A204.1 (cell line): ENCODE measurements around the gene PET100.

Source experiments
- FAIRE-seq: peaks from 2 replicates; lab custom pipeline; 2012; peaks lifted over from hg19 to GRCh38; lab: Jason Lieb, UNC

The PET100 gene, protein sequence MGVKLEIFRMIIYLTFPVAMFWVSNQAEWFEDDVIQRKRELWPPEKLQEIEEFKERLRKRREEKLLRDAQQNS

DNA sequence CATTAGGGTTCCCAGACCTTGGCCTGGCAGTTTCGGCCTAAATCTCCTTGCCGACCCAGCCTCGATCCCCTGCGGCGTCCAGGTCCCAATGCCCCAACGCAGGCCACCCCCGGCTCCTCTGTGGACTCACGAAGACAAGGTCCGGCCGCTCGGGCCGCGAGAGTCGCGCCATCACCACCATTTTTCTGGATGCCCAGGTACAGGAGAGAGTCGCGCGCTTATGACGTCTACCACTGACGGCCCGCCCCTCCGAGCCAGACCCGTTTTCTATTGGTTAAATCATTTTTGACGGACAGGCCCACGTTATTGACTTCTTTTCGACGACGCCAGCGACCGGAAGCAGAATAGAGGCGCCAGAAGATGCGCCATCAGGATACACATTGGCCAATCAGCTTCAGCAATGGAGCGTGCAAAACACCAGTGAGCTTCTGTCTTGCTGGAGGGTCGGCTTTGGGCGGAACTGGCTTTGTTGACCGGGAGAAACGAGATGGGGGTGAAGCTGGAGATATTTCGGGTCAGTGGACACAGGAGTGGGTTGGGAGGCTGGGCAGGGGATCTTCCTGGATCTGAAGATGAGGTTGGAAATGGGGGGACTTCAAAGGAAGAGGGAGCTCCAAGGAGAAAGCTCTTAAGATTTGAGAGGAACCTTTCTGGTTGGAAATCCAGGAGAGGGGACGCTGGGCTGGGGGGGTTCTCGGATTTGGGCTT is at the start of gene PET100, which contains the start of gene XAB2:
Gene PET100, plus strand, starts transcription at position 447 of the 708 bp plus-strand sequence. Its CDS starts 41 bp downstream, at position 488.
Gene XAB2, minus strand, starts transcription at position 199 of the 708 bp plus-strand sequence. Its CDS starts 18 bp downstream, at position 181.
- peak; percentile 99 for FAIRE-seq

DNA sequence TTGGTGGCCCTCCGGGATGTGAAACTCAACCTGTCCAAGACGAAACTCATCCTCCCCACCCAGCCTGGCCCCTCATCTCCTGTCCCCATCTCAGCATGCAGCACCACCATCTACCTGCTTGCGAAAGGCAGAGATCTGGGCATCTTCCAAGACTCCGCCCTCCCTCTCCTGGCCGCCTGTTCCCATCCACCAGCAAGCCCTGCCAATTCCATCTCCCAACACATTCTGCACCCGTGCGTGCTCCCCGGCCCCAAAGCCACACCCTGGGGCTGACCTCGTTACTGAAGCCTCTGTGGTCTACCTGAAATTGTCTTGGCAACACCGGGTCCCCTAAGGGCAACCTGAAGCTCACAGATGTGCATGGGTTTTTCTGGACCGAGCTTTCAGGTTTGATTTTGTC is 47.1 kb upstream of the PET100 start:
- no peak for FAIRE-seq

DNA sequence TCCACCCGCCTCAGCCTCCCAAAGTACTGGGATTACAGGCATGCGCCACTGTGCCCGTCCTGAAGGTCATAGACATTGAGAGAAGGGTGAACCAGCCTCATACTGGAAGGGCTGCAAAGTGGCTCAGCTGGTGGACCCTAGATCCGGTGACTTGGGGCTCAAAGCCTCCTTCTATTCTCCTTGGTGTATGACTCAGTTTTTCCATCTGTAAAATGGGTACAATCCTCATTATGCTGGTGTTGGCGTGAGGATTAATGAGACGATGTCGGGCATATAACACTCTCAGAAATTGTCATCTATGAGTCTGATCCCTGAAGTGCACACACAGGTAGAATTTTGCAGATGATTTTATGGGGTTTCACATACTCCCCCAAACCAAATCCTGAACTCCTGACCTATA is 39.8 kb upstream of the PET100 start:
- FAIRE-seq: no peak

DNA sequence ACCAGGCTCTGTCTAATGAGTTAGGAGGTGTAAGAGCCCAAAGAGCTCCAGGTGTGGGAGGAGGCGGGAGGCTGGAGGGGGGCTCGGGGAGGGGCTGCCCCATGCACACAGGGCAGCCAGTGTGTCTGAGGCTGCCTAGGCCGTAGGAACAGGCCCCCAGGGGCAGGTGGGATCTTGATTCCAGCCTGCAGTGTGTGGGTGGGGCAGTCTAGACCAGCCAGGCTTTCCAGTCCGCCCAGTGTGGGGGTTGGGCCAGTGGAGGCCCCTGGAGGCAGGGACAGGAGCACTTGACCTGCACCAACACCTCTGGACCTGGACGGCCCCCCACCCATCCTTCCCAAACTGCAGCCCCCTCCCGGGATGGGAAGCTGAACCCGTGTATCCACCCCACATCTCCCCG is 39.3 kb upstream of the PET100 start:
- no peak for FAIRE-seq

DNA sequence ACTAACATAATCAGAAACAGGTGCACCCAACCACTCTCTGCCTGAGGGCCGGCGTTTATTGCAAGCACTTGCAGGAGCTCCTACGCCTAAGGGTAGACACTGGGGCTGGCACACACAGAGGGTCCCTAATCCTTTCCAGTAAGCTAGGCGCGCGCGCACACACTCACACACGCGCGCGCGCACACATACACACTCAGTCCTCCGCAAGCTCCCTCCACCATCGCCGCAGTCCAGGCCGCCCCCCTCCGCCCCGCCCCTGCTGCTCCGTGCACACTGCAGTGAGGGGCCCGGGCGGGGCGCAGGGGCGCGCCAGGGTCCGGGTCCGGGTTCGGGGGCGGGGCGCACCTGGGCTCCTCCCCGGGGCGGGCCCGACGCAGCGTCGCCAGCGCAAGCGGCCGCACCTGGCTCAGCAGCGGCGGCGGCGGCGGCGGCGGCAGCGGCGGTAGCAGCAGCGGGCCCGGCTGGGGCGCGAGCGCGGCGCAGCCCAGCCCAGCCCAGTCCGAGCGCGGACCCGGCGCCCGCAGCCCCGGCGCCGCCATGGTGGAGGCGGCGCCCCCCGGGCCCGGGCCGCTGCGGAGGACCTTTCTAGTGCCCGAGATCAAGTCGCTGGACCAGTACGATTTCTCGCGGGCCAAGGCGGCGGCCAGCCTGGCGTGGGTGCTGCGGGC is 34.0 kb upstream of the PET100 start, which contains the start of gene CAMSAP3:
Gene CAMSAP3, plus strand, starts transcription at position 398 of the 668 bp plus-strand sequence. Its CDS starts 140 bp downstream, at position 538.
- no peak for FAIRE-seq

DNA sequence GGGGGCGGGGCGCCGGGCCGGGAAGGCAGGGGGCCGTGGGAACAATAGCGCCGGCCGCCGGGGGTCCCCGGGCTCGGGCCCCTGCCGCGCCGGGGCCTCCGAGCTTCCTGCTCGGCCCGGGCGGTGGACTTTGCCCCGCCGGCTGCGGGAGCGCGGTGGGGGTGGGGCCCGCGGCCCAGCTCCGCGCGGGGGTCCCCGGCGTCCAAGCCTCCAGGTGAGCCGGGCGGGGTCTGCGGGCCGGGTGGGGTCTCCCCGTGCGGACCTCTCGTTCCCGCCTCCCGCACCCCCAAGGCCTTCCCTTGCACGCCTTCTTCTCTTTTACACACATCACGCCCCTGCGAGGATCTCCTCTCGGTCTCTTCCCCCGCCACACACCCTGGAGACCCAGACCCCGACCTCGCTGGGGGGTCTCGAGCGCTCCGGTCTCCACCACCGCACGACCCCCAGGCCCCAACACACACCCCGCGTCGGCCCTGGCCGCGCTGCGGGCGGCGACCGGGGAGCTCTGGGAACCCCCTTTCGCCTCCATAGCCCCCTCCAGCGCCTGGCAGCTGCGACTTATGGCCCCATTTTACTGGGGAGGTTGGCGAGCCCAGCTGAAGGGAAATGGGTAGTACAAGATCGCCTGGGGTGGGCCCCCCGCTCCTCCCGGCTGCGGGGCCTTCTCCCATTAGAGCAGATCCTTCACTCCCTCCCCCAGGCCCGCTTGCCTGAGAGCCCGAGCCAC is 33.2 kb upstream of the PET100 start:
- no peak for FAIRE-seq

DNA sequence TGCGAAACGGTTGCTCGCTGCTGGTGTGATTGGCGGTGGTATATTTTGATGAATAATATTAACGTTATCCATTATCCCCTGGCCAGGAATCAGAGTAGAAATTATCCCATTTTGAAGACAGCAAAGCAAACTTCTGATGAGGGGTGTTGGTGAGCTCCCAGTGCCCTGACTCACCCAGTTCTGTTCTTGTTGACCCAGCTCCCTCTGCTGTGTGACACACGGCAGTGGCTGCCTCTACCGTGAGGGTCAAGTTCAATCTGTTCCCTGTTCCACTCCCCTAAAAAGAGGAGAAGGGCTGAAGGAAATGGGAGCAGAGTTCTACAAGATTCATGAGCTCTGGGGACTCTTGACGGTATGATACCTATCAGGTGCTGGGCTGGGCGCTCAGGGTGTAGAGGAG is 31.9 kb upstream of the PET100 start:
- FAIRE-seq: no peak

DNA sequence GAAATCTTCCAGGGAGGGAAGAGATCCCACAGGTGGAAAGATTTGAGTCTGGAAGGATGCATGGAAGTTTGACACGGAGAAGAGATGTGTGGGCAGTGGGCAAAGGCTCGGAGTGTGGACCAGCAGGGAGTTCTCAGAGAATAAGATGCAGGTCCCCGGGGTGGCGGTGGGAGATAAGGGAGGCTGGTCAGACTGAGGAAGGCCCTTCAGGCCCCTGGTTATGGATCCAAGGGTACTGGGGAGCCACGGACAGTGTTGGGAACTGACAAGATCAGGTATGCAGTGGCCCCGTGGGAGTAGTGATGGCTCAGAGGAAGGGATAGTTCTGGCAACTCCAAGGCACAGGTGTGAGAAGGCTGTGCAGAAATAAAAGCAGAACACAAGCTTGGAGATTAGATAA is 31.4 kb upstream of the PET100 start:
- FAIRE-seq: no peak

DNA sequence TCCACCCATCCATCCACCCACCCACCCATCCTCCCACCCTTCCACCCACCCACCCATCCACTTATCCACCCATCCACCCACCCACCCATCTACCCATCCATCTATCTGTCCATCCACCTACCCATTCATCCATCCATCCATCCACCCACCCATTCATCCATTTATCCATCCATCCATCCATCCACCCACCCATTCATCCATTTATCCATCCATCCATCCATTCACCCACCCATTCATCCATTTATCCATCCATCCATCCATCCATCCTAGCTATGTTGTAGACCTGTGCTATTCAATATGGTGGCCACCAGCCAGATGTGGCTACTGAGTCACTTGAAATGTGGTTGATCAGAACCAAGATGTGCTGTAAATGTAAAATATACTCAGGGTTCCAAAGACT is 28.9 kb upstream of the PET100 start:
- FAIRE-seq: no peak

DNA sequence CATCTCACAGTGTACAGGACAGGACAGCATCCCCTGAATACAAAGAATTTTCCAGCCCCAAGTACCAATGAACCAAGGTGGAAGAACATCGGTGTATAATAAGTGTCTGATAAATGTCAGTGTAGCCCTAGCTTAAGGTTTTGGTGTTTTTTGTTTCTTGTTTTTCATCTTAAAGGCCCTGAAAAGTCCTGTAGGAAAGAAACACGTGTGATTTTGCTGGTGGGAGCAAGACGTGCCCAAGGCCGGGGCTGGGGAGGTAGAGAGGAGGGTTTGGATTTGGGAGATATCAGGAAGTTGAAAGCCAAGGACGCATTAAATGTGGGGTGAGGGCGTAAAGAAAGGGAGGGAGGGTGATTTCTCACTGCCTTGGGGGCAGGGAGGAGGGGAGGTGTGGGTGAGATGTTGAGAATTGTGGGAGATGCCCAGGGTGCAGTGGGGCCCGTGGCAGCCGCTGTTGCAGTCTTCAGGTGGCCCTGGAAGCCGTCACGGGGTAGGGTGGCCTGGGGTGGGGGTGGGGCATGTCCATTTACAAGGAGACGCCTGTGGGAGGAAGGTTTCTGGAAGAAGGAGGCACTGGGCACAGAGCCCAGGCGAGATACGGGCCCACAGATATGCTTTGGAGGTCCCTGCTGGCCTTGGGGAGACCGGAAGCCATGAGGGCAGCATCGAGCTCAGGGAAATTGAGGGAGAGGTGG is 27.2 kb upstream of the PET100 start:
- FAIRE-seq: no peak

DNA sequence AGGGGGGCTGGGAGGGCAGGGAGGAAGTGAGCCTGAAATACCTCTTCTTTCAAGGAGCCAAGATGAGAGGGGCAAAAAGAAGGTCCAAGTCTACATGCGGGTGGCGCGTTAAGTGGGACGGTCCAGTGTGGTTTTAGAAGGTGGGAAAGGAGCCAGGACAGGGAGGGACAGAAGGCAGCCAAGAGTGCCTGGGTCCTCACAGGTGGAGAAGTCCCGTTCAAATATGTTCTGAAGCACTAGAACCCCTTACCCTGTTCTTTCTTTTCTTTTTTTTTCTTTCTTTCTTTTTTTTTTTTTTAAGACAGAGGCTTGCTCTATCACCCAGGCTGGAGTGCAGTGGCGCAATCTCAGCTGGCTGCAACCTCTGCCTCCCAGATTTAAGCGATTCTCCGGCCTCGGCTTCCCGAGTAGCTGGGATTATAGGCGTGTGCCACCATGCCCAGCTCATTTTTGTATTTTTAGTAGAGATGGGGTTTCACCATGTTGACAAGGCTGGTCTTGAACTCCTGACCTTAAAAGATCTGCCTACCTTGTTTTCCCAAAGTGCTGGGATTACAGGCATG is 26.6 kb upstream of the PET100 start:
- FAIRE-seq: no peak

DNA sequence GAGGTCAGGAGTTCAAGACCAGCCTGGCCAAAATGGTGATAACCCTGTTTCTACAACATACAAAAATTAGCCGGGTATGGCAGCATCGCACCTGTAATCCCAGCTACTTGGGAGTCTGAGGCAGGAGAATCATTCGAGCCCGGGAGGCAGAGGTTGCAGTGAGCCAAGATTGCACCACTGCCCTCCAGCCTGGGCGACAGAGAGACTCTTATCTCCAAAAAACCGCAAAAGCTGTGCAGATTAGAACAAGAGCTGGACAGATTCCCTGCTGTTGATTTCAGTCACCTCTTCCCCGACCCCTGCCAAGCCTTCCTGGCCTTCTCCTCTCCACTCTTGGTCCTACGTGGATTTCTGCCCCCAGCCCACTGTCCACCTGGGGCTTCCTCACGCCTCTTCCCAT is 25.7 kb upstream of the PET100 start:
- no peak for FAIRE-seq

DNA sequence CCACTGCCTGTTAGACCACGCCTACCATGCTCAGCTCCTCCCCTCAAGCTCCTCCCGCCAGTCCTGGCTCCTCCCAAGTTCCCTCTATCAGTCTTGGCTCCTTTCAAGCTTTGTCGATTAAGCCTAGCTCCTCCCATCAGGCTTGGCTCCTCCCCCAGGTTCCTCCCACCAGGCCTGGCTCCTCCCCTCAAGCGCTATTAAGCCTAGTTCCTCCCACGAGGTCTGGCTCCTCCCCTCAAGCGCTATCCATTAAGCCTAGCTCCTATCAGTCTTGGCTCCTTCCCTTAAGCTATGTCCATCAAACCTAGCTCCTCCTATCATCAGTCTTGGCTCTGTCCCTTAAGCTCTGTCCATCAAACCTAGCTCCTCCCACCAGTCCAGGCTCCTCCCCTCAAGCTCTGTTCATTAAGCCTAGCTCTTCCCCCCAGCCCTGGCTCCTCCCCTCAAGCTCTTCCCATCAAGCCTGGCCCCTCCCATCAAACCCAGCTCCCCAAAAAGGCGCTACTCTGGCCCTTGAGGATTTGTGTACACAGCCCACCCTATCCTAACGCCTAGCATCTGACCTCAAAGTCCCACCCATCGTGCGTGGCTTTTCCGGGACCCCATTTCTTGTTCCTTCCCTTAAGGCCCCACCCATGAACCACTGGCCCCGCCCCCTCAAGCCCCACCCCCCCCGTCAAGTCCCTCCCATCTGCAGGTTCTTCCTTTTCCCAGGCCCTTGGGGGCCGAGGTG is 23.9 kb upstream of the PET100 start:
- FAIRE-seq: no peak

DNA sequence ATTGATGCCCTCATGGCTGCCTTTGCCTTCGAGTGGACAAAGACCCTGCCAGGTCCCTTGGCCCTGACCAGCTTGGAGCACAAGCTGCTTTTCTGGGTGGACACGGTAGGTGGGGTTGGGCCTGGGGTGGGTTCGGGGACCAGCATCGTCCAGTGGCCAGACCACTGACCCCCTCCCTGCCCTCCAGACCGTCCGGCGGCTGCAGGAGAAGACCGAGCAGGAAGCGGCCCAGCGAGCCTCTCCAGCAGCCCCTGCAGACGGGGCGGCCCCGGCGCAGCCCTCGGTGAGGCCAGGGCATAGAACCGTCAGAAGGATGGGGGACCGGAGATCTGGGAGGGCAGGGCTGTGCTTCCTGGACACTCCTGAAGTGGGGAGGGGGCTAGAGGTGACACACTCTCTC is 23.3 kb upstream of the PET100 start:
- FAIRE-seq: no peak

DNA sequence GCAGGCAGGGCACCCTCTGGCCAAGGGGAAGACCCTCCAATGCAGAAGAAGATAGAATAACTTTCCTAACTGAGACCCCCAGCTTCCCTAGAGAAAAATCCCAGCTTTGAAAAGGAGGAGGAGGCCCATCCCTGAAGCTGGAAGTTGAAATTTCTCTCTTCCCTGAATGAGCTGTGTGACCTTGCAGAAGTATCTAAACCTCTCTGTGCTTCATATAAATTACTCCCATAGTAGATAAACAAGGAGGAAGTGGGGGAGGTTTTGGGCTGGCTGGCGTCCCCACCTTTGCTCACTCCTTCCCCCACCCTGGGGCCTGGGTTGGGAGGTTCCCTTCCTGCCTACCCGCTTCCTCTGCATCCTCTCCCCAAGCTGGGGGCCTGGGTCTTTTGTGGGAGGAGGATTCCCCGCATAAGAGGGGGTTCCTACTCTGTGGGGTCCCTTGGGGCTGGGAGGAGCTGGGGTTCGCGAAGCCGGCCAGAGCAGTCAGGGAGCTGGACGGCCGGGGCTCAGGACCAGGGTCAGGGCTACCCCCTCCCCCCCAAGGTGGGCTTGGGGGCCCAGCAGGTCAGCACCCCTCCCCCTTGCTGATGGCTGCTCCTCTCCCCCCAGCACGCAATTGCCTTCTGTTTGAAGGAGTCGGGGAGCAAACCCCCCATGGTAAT is 22.2 kb upstream of the PET100 start:
- FAIRE-seq: no peak

DNA sequence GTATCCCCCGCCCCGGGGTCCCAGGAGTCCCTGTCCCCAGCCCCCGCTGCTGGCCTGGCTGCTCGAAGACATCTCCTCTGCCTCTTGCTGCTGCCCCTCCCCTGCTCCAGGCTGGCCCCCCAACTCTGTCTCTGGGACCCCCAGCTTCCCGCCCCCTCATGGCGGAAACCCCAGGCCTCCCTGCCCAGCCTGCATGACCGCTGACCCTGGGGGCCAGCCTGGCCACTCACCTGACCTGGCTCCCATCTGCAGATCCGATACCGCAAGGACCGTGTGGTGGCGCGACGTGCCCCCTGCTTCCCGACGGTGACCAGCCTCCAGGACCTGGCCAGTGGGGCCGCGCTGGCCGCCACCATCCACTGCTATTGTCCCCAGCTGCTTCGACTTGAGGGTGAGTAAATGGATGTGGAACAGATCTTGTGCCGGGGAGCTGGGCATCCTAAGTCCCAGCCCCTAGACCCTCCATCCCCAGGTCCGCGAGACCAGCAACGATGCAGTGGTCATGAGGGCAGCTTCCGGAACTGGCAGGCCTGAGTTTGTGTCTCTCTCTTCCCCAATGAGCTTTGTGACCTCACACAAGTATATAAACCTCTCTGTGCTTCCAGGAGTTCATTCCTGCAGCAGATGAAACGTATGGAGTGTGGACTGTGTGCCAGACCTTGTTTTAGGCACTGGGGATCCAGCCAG is 21.6 kb upstream of the PET100 start:
- no peak for FAIRE-seq

DNA sequence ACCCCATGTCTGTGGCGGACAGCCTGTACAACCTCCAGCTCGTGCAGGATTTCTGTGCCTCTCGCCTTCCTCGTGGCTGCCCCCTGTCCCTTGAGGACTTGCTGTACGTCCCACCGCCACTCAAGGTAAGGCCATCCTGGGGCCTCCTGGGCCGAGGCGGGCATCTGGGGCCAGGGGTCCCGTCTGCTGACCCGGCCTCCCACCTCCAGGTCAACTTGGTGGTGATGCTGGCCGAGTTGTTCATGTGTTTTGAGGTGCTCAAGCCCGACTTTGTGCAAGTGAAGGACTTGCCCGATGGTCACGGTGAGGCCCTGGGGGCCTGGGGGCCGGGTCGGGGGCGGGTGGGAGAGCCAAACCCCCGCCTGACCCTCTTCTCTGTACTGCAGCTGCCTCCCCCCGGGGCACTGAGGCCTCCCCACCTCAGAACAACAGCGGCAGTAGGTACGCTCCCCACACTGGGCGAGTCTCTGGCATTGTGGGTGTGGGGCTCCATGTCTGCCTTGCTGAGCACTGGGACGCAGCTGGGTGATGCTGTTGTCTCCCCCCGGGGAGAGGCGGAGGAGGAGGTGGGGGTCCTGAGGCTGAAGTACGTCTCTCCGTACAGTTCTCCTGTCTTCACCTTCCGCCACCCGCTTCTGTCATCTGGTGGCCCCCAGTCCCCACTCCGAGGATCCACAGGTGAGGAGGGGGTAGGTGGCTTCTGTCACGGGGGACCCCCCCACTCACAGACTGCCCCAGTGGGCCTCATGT is 18.9 kb upstream of the PET100 start:
- FAIRE-seq: no peak

DNA sequence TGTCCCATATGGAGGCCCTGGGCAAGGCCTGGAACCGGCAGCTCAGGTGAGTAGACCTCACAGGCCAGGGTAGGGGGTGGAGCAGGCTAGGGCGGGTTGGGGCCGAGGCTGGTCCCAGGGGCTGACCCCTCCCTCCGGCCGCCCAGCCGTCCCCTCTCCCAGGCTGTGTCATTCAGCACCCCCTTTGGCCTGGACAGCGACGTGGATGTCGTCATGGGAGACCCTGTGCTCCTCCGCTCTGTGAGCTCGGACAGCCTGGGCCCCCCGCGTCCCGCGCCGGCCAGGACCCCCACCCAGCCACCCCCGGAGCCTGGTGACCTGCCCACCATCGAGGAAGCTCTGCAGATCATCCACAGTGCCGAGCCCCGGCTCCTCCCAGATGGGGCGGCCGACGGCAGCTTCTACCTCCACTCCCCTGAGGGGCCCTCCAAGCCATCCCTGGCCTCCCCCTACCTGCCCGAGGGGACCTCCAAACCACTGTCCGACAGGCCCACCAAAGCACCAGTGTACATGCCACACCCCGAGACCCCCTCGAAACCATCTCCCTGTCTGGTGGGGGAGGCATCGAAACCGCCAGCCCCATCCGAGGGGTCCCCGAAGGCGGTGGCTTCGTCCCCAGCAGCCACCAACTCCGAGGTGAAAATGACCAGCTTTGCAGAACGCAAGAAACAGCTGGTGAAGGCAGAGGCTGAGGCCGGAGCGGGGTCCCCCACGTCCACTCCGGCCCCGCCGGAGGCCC is 17.9 kb upstream of the PET100 start:
- FAIRE-seq: no peak
